ENCODE results near the gene FOXL3. TPM values are rescaled to one million over a fixed set of nuclear protein-coding genes. Genes with fewer than 3 reads are reported as not detected.

The FOXL3 gene
- total RNA-seq, 1 experiment from 2014 or later: not detected

- ChIA-PET CTCF (no interaction called here), POLR2A (no interaction called here), RAD21 (ENCODE audit: low non-redundant PET in 1 of 2, low total read pairs in 2 of 2, uncharacterized antibody in 2 of 2, unreplicated experiment in 2 of 2) (no interaction called here)
- no peak overlapping the region for H2AFZ ChIP-seq (ENCODE audit: low read depth, low read length, poor library complexity, severe bottlenecking)
- H3K9ac ChIP-seq (ENCODE audit: low read length): no peak overlapping the region
- H3K36me3 ChIP-seq (ENCODE audit: control insufficient read depth in 1 of 2, insufficient read depth in 2 of 2, low read length in 2 of 2): no peaks in the 10 kb centered on the region
- no peaks in the 10 kb centered on the region for H3K79me2 ChIP-seq (ENCODE audit: insufficient read depth, low read length)
- TF ChIP-seq REST (IDR thresholded peaks at IDR 0.05; ENCODE audit: low read depth) (no peak), EZH2phosphoT487 (IDR thresholded peaks at IDR 0.05; ENCODE audit: borderline replicate concordance) (no peak), ELF1 (IDR thresholded peaks at IDR 0.05; ENCODE audit: borderline replicate concordance, low read depth) (no peak), TCF7L2 (IDR thresholded peaks at IDR 0.05; ENCODE audit: borderline replicate concordance, extremely low read depth, insufficient read depth, insufficient read length) (no peak), EGR1 (IDR thresholded peaks at IDR 0.05; ENCODE audit: low read depth) (no peak), ZFX (IDR thresholded peaks at IDR 0.05) (no peak), SIN3A (IDR thresholded peaks at IDR 0.05; ENCODE audit: low read depth) (no peak), EZH2 (IDR thresholded peaks at IDR 0.05) (no peak), YY1 (IDR thresholded peaks at IDR 0.05; ENCODE audit: extremely low read depth, insufficient replicate concordance, low read depth, low read length) (no peak), CTCF (IDR thresholded peaks at IDR 0.05 in 2 of 3, conservative IDR thresholded peaks at IDR 0.05 in 1 of 3; ENCODE audit: borderline replicate concordance in 1 of 3, insufficient read depth in 1 of 3, low read depth in 2 of 3, low read length in 2 of 3) (no peak), CBX3 (IDR thresholded peaks at IDR 0.05; ENCODE audit: low read depth) (no peak), MAX (IDR thresholded peaks at IDR 0.05) (no peak), POLR2AphosphoS5 (IDR thresholded peaks at IDR 0.05; ENCODE audit: low read depth, low read length) (no peak), CEBPB (IDR thresholded peaks at IDR 0.05; ENCODE audit: low read depth) (no peak), ZBTB33 (IDR thresholded peaks at IDR 0.05; ENCODE audit: extremely low read depth, insufficient replicate concordance, low read length) (no peak), JUND (IDR thresholded peaks at IDR 0.05) (no peak), SP1 (IDR thresholded peaks at IDR 0.05; ENCODE audit: low read depth) (no peak), SRF (IDR thresholded peaks at IDR 0.05; ENCODE audit: low read depth) (no peak), RAD21 (IDR thresholded peaks at IDR 0.05; ENCODE audit: low read depth) (no peak), ZNF274 (IDR thresholded peaks at IDR 0.05; ENCODE audit: low read depth, low read length) (no peak)
- intact Hi-C loops (cut with micrococcal nuclease): no loop called here
- no peaks in the 10 kb centered on the region for H3K27me3 ChIP-seq (ENCODE audit: insufficient read depth, low read length)
- no peak for ATAC-seq
- no peak for DNase-seq (ENCODE audit: low read depth, low spot score)
- H3K4me2 ChIP-seq (ENCODE audit: low read length): no peak overlapping the region
- no peaks in the 10 kb centered on the region for H3K4me1 ChIP-seq (ENCODE audit: control insufficient read depth in 1 of 2, insufficient read depth in 2 of 2, low read length in 2 of 2)
- no peak overlapping the region for H3K27ac ChIP-seq (ENCODE audit: low read depth, low read length)
- no peaks in the 10 kb centered on the region for H3K9me2 ChIP-seq (ENCODE audit: insufficient read depth)
- H4K20me1 ChIP-seq (ENCODE audit: insufficient read depth): no peaks in the 10 kb centered on the region
- H3K4me3 ChIP-seq (replicated peaks in 1 of 2; ENCODE audit: low read depth in 1 of 2, low read length in 2 of 2): no peak overlapping the region
- no peaks in the 10 kb centered on the region; a peak in 1 of 4 replicates for H3K9me3 ChIP-seq (ENCODE audit: control insufficient read depth in 1 of 2, insufficient read depth in 1 of 2, low read depth in 1 of 2, low read length in 2 of 2)
- no TSS peak for BruUV-seq (replicated peaks)
These were observed 688 bp upstream of the FOXL3 start for GRCh38 chr7:289209-289755.
